WTC11 (cell line): ENCODE data around the gene RNASE7. TPM values are rescaled to one million over a fixed set of nuclear protein-coding genes. Genes with fewer than 3 reads are reported as not detected.

Experiments
- ATAC-seq: fragments of 200-7000 bp; cut with Tn5 transposase; 2 replicates; pipeline ENCODE4 v1.10.0; 2021; ENCODE audit warnings: mild to moderate bottlenecking, moderate library complexity
- Bru-seq: library from RNA; stranded (reverse); fragments of 400-500 nt; gene quantifications from one replicate; lab custom pipeline; 2021; lab: Mats Ljungman, UMichigan
- CTCF ChIA-PET: fragments of 300-600 bp; sonication (Branson Sonifier 250); formaldehyde crosslinking; loops from one replicate; lab custom pipeline; 2021; ENCODE audit warnings: antibody characterized with exemption; lab: Charles Lee
- POLR2A ChIA-PET: fragments of 350-600 bp; sonication (Branson Sonifier 250); formaldehyde crosslinking; loops from one replicate; lab custom pipeline; 2021; ENCODE audit warnings: antibody characterized with exemption; lab: Charles Lee
- DNase-seq: peaks from one replicate; pipeline ENCODE4 v3.0.0; 2021; ENCODE audit warnings: low spot score
- H3K27ac Mint-ChIP-seq: 2 replicates; pipeline ENCODE4 v1.8.0; 2021; ENCODE audit warnings: mixed read lengths
- H3K27me3 Mint-ChIP-seq: 2 replicates; pipeline ENCODE4 v1.8.0; 2021; ENCODE audit warnings: low read depth, mild to moderate bottlenecking, moderate library complexity, mixed read lengths
- H3K36me3 Mint-ChIP-seq: 2 replicates; pipeline ENCODE4 v1.8.0; 2021; ENCODE audit warnings: mixed read lengths
- H3K4me1 Mint-ChIP-seq: 2 replicates; pipeline ENCODE4 v1.8.0; 2022; ENCODE audit warnings: mixed read lengths
- H3K4me3 Mint-ChIP-seq: 2 replicates; pipeline ENCODE4 v1.8.0; 2021; ENCODE audit warnings: mild to moderate bottlenecking, moderate library complexity, mixed read lengths
- H3K9me3 Mint-ChIP-seq: 2 replicates; pipeline ENCODE4 v1.8.0; 2021; ENCODE audit warnings: mixed read lengths
- AFF4 ChIP-seq: sonication (generic); formaldehyde crosslinking; IDR thresholded peaks from 2 replicates; pipeline ENCODE4 v1.8.1; 2023; ENCODE audit warnings: mild to moderate bottlenecking, missing genetic modification reagents, borderline replicate concordance
- ARID4B ChIP-seq: sonication (generic); formaldehyde crosslinking; IDR thresholded peaks from 2 replicates; pipeline ENCODE4 v1.8.0; 2023; ENCODE audit warnings: missing genetic modification reagents, mild to moderate bottlenecking, borderline replicate concordance
- CDX4 ChIP-seq: fragments of 250-450 bp; sonication (Bioruptor Pico); IDR thresholded peaks from 2 replicates; pipeline ENCODE4 v1.9.0; 2021; ENCODE audit warnings: moderate library complexity, mild to moderate bottlenecking, inconsistent platforms, borderline replicate concordance
- ELF4 ChIP-seq: sonication (generic); formaldehyde crosslinking; IDR thresholded peaks from 2 replicates; pipeline ENCODE4 v1.8.1; 2022; ENCODE audit warnings: low read depth, mild to moderate bottlenecking, moderate library complexity, missing genetic modification reagents
- ESRRA ChIP-seq: sonication (generic); formaldehyde crosslinking; IDR thresholded peaks from 2 replicates; pipeline ENCODE4 v1.8.1; 2022; ENCODE audit warnings: mild to moderate bottlenecking, missing genetic modification reagents, borderline replicate concordance
- ETV6 ChIP-seq: sonication (generic); formaldehyde crosslinking; IDR thresholded peaks from 2 replicates; pipeline ENCODE4 v1.8.1; 2022; ENCODE audit warnings: mild to moderate bottlenecking, missing genetic modification reagents
- FOXP1 ChIP-seq: sonication (generic); formaldehyde crosslinking; IDR thresholded peaks from 2 replicates; pipeline ENCODE4 v1.8.0; 2022; ENCODE audit warnings: missing genetic modification reagents, mild to moderate bottlenecking, moderate library complexity, borderline replicate concordance
- HMGA2 ChIP-seq: fragments of 250-450 bp; sonication (Bioruptor Pico); IDR thresholded peaks from 2 replicates; pipeline ENCODE4 v1.4.0; 2021; ENCODE audit warnings: mild to moderate bottlenecking, moderate library complexity
- JUN ChIP-seq: sonication (generic); formaldehyde crosslinking; IDR thresholded peaks from 2 replicates; pipeline ENCODE4 v1.8.0; 2023; ENCODE audit warnings: mild to moderate bottlenecking, missing genetic modification reagents
- MYBL2 ChIP-seq: sonication (generic); formaldehyde crosslinking; IDR thresholded peaks from 2 replicates; pipeline ENCODE4 v1.8.1; 2023; ENCODE audit warnings: mild to moderate bottlenecking, moderate library complexity, missing genetic modification reagents
- NFYB ChIP-seq: sonication (generic); formaldehyde crosslinking; conservative IDR thresholded peaks from 2 replicates; pipeline ENCODE4 v1.8.0; 2022; ENCODE audit warnings: low read depth, missing genetic modification reagents
- PREB ChIP-seq: sonication (generic); formaldehyde crosslinking; IDR thresholded peaks from 2 replicates; pipeline ENCODE4 v1.8.1; 2022; ENCODE audit warnings: mild to moderate bottlenecking, missing genetic modification reagents, moderate library complexity, borderline replicate concordance
- SMAD4 ChIP-seq: sonication (generic); formaldehyde crosslinking; IDR thresholded peaks from 2 replicates; pipeline ENCODE4 v1.8.0; 2022; ENCODE audit warnings: mild to moderate bottlenecking, missing genetic modification reagents
- SP1 ChIP-seq: sonication (generic); formaldehyde crosslinking; conservative IDR thresholded peaks from 2 replicates; pipeline ENCODE4 v1.8.1; 2022; ENCODE audit warnings: missing genetic modification reagents
- TCF7 ChIP-seq: sonication (generic); formaldehyde crosslinking; IDR thresholded peaks from 2 replicates; pipeline ENCODE4 v1.8.0; 2022; ENCODE audit warnings: mild to moderate bottlenecking, low read depth, missing genetic modification reagents, moderate library complexity
- USF1 ChIP-seq: sonication (generic); formaldehyde crosslinking; IDR thresholded peaks from 2 replicates; pipeline ENCODE4 v1.8.0; 2022; ENCODE audit warnings: mild to moderate bottlenecking, missing genetic modification reagents
- ZNF138 ChIP-seq: sonication (generic); formaldehyde crosslinking; conservative IDR thresholded peaks from 2 replicates; pipeline ENCODE4 v1.8.1; 2022; ENCODE audit warnings: mild to moderate bottlenecking, moderate library complexity, missing genetic modification reagents
- ZNF423 ChIP-seq: fragments of 250-450 bp; sonication (Bioruptor Pico); IDR thresholded peaks from 2 replicates; pipeline ENCODE4 v2.1.2; 2022; ENCODE audit warnings: mild to moderate bottlenecking, moderate library complexity
- ZNF671 ChIP-seq: fragments of 250-450 bp; sonication (Bioruptor Pico); IDR thresholded peaks from 2 replicates; pipeline ENCODE4 v1.8.0; 2021; ENCODE audit warnings: mild to moderate bottlenecking
- long read RNA-seq, 3 experiments: library from RNA in 1 of 3; library from capped mRNA in 1 of 3; library from polyadenylated mRNA in 1 of 3; unstranded in 2 of 3; stranded (forward) in 1 of 3; transcript quantifications; one replicate each; pipeline ENCODE4 v2.0.0, GENCODE V29; 2021
- total RNA-seq: library from RNA; stranded (reverse); gene quantifications from 3 replicates; pipeline ENCODE4 v1.2.3, GENCODE V29; 2021

The RNASE7 gene
- total RNA-seq = not detected in 3 replicates
- Bru-seq, nascent RNA = not detected
- long read RNA-seq, experiment 1 = 0 reads
- long read RNA-seq, experiment 2 = 0 reads
- long read RNA-seq, experiment 3 = 0 reads

- H3K27me3 Mint-ChIP-seq = peaks cover 3% of the 10 kb centered on the region; the same call in 1 of the 2 replicates
- no peak for ATAC-seq
- H3K27ac Mint-ChIP-seq = no peak within 1 kb of the TSS
- no peaks in the 10 kb centered on the region for H3K36me3 Mint-ChIP-seq
- no peak within 1 kb of the TSS for H3K4me3 Mint-ChIP-seq
- DNase-seq = no peak
- CTCF ChIA-PET = interaction anchor here (1.0 to 7.0 kb wide), 6 partner anchors 17 to 71 kb away, joined by 3 to 670 read pairs (median 28); partner anchors contain the start of gene ARHGEF40
- TF ChIP-seq PREB (CRISPR knock-in tag) (no peak), ZNF138 (CRISPR knock-in tag) (no peak), ZNF671 (CRISPR knock-in tag) (no peak), SP1 (CRISPR knock-in tag) (no peak), TCF7 (CRISPR knock-in tag) (no peak), ZNF423 (no peak), AFF4 (CRISPR knock-in tag) (no peak), ESRRA (no peak), JUN (CRISPR knock-in tag) (no peak), ARID4B (no peak), NFYB (CRISPR knock-in tag) (no peak)
- H3K9me3 Mint-ChIP-seq = no peaks in the 10 kb centered on the region
- POLR2A ChIA-PET = interaction anchor here (1.8 kb wide), 1 partner anchor 16 kb away, joined by 7 read pairs; no protein-coding TSS in a partner anchor
- H3K4me1 Mint-ChIP-seq = peaks cover 26% of the 10 kb centered on the region
Measured at GRCh38 chr14:21041676-21042433, at the start of gene RNASE7. RNASE7 (plus strand) TSS chr14:21042362; CDS start chr14:21042993, 631 bp downstream.

- Mint-ChIP-seq H3K9me3 (no peaks in the 10 kb centered on the region), H3K27me3 (no peaks in the 10 kb centered on the region; the same call in 1 of the 2 replicates), H3K4me1 (peaks cover 21% of the 10 kb centered on the region), H3K4me3 (no peak overlapping the region), H3K27ac (no peak overlapping the region), H3K36me3 (peaks cover 52% of the 10 kb centered on the region)
- DNase-seq = no peak
- CTCF ChIA-PET = interaction anchor here (0.9 to 5.6 kb wide), 7 partner anchors 18 to 96 kb away, joined by 3 to 78 read pairs (median 9); no protein-coding TSS in a partner anchor
- ATAC-seq = no peak
- POLR2A ChIA-PET = no interaction called here
- TF ChIP-seq USF1 = no peak
- no peak for TF ChIP-seq ETV6 (CRISPR knock-in tag)
- no peak for TF ChIP-seq CDX4 (CRISPR knock-in tag)
- TF ChIP-seq SMAD4 (CRISPR knock-in tag) = no peak
- TF ChIP-seq AFF4 (CRISPR knock-in tag) = no peak
- TF ChIP-seq FOXP1 (CRISPR knock-in tag) = no peak
- no peak for TF ChIP-seq MYBL2 (CRISPR knock-in tag)
- TF ChIP-seq ELF4 (CRISPR knock-in tag) = no peak
- no peak for TF ChIP-seq HMGA2 (CRISPR knock-in tag)
Measured at GRCh38 chr14:20996521-20996920, 45.6 kb upstream of the RNASE7 start.
